ENCODE results near the gene USP40.

DNA sequence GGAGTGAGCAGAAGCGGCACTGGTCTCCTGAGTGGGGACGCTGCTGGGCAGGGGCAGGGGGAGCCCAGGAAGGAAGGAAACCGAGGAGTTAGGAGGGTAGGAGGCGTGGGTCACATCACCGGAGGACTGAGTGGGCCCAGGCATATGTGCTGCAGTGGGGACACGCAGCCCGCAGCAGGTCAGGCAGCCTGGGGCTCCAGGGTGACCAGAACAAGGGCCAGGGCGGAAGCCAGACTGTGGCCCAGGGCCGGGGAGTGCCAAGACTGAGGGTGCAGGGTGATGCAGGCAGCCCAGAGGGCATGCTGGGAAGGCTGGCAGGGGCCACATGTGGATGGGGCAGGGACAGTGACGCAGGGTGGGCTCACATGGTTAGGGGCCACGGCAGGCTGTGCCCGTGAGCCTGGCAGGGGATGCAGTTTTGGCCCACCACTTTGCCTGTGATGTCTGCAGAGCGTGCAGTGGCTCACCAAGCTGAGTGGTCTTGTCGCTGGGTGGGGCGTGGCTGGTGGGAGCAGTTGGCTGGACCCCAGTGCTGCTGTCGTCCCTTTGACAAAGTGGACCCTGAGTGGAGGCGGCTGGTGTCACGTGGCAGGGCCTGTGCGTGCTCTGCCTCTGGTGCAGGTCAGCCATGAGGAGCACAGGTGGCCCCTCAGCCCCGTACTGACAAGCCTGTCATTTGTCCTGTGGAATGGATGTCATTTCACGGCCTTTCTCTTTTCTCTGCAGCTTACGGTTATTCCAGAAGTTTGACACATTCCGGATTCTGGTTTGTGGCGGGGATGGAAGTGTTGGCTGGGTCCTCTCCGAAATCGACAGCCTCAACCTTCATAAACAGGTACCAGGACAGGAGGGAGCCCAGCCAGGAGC, 125.2 kb downstream of the USP40 start:
- no peak for TF ChIP-seq POLR2AphosphoS5 (IDR thresholded peaks at IDR 0.05; ENCODE audit: low read depth, low read length)
- TF ChIP-seq, protein P1, sequence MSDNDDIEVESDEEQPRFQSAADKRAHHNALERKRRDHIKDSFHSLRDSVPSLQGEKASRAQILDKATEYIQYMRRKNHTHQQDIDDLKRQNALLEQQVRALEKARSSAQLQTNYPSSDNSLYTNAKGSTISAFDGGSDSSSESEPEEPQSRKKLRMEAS (IDR thresholded peaks at IDR 0.05) = no peak
- TF ChIP-seq RAD21 (IDR thresholded peaks at IDR 0.05; ENCODE audit: low read depth) = no peak
- TF ChIP-seq CEBPB (IDR thresholded peaks at IDR 0.05; ENCODE audit: low read depth) = no peak
- TF ChIP-seq EZH2 (IDR thresholded peaks at IDR 0.05) = no peak
- TF ChIP-seq, protein P2, sequence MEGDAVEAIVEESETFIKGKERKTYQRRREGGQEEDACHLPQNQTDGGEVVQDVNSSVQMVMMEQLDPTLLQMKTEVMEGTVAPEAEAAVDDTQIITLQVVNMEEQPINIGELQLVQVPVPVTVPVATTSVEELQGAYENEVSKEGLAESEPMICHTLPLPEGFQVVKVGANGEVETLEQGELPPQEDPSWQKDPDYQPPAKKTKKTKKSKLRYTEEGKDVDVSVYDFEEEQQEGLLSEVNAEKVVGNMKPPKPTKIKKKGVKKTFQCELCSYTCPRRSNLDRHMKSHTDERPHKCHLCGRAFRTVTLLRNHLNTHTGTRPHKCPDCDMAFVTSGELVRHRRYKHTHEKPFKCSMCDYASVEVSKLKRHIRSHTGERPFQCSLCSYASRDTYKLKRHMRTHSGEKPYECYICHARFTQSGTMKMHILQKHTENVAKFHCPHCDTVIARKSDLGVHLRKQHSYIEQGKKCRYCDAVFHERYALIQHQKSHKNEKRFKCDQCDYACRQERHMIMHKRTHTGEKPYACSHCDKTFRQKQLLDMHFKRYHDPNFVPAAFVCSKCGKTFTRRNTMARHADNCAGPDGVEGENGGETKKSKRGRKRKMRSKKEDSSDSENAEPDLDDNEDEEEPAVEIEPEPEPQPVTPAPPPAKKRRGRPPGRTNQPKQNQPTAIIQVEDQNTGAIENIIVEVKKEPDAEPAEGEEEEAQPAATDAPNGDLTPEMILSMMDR (IDR thresholded peaks at IDR 0.05 in 2 of 3, conservative IDR thresholded peaks at IDR 0.05 in 1 of 3; ENCODE audit: borderline replicate concordance in 1 of 3, insufficient read depth in 1 of 3, low read depth in 2 of 3, low read length in 2 of 3) = no peak
- TF ChIP-seq, protein P3, sequence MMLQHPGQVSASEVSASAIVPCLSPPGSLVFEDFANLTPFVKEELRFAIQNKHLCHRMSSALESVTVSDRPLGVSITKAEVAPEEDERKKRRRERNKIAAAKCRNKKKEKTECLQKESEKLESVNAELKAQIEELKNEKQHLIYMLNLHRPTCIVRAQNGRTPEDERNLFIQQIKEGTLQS (IDR thresholded peaks at IDR 0.05) = no peak

Measured in HCT116 (cell line).